ENCODE measurements around the gene ITGA5. TPM values are rescaled to one million over a fixed set of nuclear protein-coding genes. Genes with fewer than 3 reads are reported as not detected.

Gene ITGA5
- total RNA-seq, 2 donors from 2014 or later, result 31.8 to 32.1 TPM

GRCh38 chr12:54442099-54442498 lies 23.0 kb upstream of the ITGA5 start:
- no peak for ATAC-seq
- no peak overlapping the region for H3K27ac Mint-ChIP-seq
- peaks cover 0 to 2% of the 10 kb centered on the region in 2 donors for H3K27me3 Mint-ChIP-seq
- peaks cover 13 to 17% of the 10 kb centered on the region in 2 donors for H3K4me1 Mint-ChIP-seq (ENCODE audit: low read depth in 2 of 2)
- no peak overlapping the region for H3K4me3 Mint-ChIP-seq
- DNase-seq (ENCODE audit: low spot score), result no peak
- H3K36me3 Mint-ChIP-seq, result no peaks in the 10 kb centered on the region
- H3K9me3 Mint-ChIP-seq, result no peaks in the 10 kb centered on the region

GRCh38 chr12:54439521-54440255 lies 20.6 kb upstream of the ITGA5 start:
- ATAC-seq (peak; percentile 77 to 79), DNase-seq (ENCODE audit: low spot score) (no peak)
- H3K4me3 Mint-ChIP-seq, result no peak overlapping the region
- no peaks in the 10 kb centered on the region for H3K27me3 Mint-ChIP-seq
- H3K36me3 Mint-ChIP-seq, result no peaks in the 10 kb centered on the region
- H3K27ac Mint-ChIP-seq, result peak overlapping the region; percentile 24 to 39
- no peaks in the 10 kb centered on the region for H3K9me3 Mint-ChIP-seq
- peaks cover 17% of the 10 kb centered on the region in 2 donors for H3K4me1 Mint-ChIP-seq (ENCODE audit: low read depth in 2 of 2)

GRCh38 chr12:54439096-54439495 lies 20.0 kb upstream of the ITGA5 start:
- Mint-ChIP-seq H3K4me3 (no peak overlapping the region), H3K36me3 (no peaks in the 10 kb centered on the region), H3K9me3 (no peaks in the 10 kb centered on the region), H3K27ac (peak overlapping the region; percentile 24 to 39), H3K27me3 (no peaks in the 10 kb centered on the region), H3K4me1 (ENCODE audit: low read depth in 2 of 2) (peaks cover 17% of the 10 kb centered on the region in 2 donors)
- ATAC-seq (no peak), DNase-seq (ENCODE audit: low spot score) (no peak)

- no peak for DNase-seq (ENCODE audit: low spot score)
- Mint-ChIP-seq H3K36me3 (no peaks in the 10 kb centered on the region), H3K4me3 (no peak overlapping the region), H3K27ac (no peak overlapping the region), H3K4me1 (ENCODE audit: low read depth in 2 of 2) (peaks cover 17% of the 10 kb centered on the region in 2 donors), H3K27me3 (no peaks in the 10 kb centered on the region), H3K9me3 (no peaks in the 10 kb centered on the region)
- ATAC-seq, result no peak
These were observed 19.5 kb upstream of the ITGA5 start for GRCh38 chr12:54438517-54438916.

DNA sequence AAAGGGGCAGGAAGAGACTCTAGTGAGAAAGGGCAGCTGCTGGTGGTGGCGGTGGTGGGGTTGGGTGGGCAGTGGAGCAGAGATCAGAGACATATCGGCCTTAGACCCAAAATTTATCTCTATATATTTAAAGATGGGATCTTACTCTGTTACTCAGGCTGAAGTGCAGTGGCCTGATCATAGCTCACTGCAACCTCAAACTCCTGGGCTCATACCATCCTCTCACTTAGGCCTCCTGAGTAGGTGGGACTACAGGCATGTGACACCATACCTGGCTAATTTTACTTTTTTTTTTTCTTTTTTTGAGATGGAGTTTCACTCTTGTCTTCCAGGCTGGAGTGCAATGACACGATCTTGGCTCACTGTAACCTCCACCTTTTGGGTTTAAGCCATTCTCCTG lies 18.6 kb upstream of the ITGA5 start:
- ATAC-seq (peak in 1 of 2 donors; percentile 7), DNase-seq (ENCODE audit: low spot score) (no peak)
- no peak overlapping the region for H3K4me3 Mint-ChIP-seq
- H3K27me3 Mint-ChIP-seq, result no peaks in the 10 kb centered on the region
- no peaks in the 10 kb centered on the region for H3K36me3 Mint-ChIP-seq
- peak overlapping the region in 1 of 2 donors; percentile 45 for H3K27ac Mint-ChIP-seq
- peaks cover 25% of the 10 kb centered on the region in 2 donors for H3K4me1 Mint-ChIP-seq (ENCODE audit: low read depth in 2 of 2)
- no peaks in the 10 kb centered on the region for H3K9me3 Mint-ChIP-seq

DNA sequence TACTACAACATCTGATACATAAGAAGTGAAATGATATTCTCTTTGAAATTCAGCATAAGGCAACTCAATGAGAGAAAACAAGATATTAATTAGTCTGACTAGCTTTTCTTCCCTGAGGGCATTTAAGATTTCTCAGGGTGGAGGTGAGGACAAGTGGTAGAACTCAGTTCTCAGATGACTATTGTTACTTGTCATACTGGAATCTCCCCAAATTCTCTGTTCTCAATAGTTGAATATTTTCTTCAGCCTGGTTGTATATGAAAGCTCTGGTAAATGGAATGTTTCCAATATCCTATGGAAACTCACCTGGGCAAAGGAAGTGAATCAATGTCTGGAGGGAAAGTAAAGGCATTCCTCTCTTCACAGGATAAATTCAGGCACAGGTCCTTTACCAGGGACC lies 18.2 kb upstream of the ITGA5 start:
- ATAC-seq, result peak; percentile 56 to 59
- Mint-ChIP-seq H3K27me3 (no peaks in the 10 kb centered on the region), H3K36me3 (no peaks in the 10 kb centered on the region), H3K4me1 (ENCODE audit: low read depth in 2 of 2) (peaks cover 29 to 30% of the 10 kb centered on the region in 2 donors), H3K4me3 (no peak overlapping the region), H3K27ac (peak overlapping the region in 1 of 2 donors; percentile 45), H3K9me3 (no peaks in the 10 kb centered on the region)
- no peak for DNase-seq (ENCODE audit: low spot score)

GRCh38 chr12:54432815-54433164 lies 13.7 kb upstream of the ITGA5 start:
- H3K9me3 Mint-ChIP-seq, result no peaks in the 10 kb centered on the region
- no peaks in the 10 kb centered on the region for H3K36me3 Mint-ChIP-seq
- peak overlapping the region; percentile 53 to 77 for H3K27ac Mint-ChIP-seq
- no peaks in the 10 kb centered on the region for H3K27me3 Mint-ChIP-seq
- no peak overlapping the region for H3K4me3 Mint-ChIP-seq
- ATAC-seq, result peak; percentile 65 to 67
- DNase-seq (ENCODE audit: low spot score), result no peak
- peaks cover 41 to 49% of the 10 kb centered on the region in 2 donors for H3K4me1 Mint-ChIP-seq (ENCODE audit: low read depth in 2 of 2)

DNA sequence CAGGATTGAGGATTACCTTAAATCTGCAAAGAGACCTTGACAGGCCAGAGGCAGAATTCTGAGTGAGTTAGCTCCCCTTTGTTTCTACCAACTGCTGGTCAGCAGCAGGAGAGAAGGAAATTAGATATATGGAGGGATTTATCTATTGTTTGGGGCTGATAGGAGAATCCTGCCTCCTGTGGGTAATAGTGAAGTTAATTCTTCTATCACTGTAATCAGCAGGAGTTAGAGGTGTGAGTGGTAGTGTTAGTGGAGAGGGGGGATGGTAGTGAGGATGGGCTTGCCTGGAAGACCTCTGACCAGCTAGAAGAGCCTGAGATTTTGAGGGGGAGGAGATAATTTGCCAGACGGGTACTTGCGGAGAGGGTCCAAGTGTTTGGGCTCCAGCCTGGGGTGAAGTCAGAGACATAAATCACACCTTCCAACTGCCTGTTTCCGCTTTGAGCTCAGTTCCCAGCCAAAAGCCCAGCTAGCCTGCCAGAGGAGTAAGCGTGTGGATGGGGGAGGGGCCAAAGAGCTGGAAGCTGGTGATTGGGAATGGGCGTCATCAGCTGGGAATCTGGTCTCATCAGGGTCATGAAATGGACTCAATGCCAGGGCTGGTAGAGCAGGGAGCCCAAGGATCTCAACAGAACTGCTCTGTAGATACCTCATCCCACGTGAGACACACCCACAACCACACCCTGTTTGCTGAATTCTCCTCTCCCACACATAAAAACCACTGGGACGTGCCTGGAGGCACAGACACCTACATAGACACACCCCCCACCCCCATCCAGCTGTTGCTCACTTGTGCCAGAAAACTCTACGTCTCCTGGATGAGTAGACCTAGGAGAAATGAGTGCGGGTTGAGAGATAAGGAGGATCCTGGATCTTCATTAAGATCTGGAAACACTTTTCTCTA lies 13.1 kb upstream of the ITGA5 start:
- peaks cover 43 to 52% of the 10 kb centered on the region in 2 donors for H3K4me1 Mint-ChIP-seq (ENCODE audit: low read depth in 2 of 2)

DNA sequence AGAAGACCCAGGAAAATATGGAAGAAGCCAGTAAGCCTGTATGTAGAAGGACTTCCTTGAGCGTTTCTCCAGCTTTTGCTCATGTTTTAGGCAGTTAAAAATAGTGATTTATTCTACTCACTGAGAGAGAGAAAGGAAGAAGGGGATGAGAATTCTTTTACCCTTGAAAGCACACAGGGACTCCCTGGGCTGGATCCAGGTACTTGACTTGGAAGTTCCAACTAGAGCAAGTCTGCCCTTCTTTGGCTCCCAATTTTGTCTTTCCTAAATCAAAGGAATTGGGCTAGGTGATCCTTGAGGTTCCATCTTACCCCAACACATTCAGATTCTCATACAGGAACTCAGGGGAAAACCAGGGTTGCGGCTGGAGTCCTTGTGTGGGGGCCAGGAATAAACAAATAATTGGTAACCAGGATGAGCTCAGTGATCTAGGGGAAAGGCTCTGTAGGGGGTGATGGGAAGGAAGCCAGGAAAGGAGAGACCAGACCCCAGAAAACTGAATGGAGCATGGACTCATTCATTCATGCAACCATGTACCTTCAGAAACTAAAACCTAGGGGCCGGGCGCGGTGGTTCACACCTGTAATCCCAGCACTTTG lies 11.5 kb upstream of the ITGA5 start:
- no peak overlapping the region for H3K4me3 Mint-ChIP-seq
- H3K9me3 Mint-ChIP-seq, result no peaks in the 10 kb centered on the region
- H3K27me3 Mint-ChIP-seq, result no peaks in the 10 kb centered on the region
- ATAC-seq, result no peak
- H3K36me3 Mint-ChIP-seq, result no peaks in the 10 kb centered on the region
- DNase-seq (ENCODE audit: low spot score), result no peak
- peak overlapping the region; percentile 53 to 67 for H3K27ac Mint-ChIP-seq
- peaks cover 43 to 51% of the 10 kb centered on the region in 2 donors for H3K4me1 Mint-ChIP-seq (ENCODE audit: low read depth in 2 of 2)

More for the DNA sequence above, 13.1 kb upstream of the ITGA5 start:
- peak in 1 of 2 donors; percentile 53 for ATAC-seq
- Mint-ChIP-seq H3K9me3 (no peaks in the 10 kb centered on the region), H3K27me3 (no peaks in the 10 kb centered on the region), H3K36me3 (no peaks in the 10 kb centered on the region), H3K4me3 (peak overlapping the region; percentile 54), H3K27ac (peak overlapping the region; percentile 53 to 77)
- no peak for DNase-seq (ENCODE audit: low spot score)

DNA sequence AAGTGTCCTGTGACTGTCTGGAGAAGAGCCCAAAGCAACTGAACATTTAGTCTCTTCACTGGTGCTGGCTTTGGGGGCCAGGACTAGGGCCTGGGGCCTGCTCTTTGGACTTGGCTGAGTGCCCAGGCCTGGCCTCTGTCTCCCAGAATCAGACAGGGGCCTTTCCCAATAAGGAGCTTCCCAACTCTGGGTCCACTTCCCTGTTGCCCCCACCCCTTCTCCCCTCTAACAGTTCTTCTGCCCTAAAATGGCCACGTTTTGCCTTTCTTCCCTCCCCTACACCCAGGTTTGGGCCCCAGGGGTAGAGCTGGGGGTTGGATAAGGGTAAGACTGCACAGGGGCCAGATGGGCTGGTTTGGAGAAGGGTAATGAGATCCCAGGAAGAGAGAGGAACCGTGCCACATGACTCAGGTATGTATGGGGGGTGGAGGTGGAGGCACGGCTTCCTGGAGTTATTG lies 10.0 kb upstream of the ITGA5 start:
- Mint-ChIP-seq H3K4me1 (ENCODE audit: low read depth in 2 of 2) (peaks cover 43 to 51% of the 10 kb centered on the region in 2 donors), H3K9me3 (no peaks in the 10 kb centered on the region), H3K27ac (peak overlapping the region; percentile 29 to 73), H3K27me3 (no peaks in the 10 kb centered on the region), H3K36me3 (no peaks in the 10 kb centered on the region), H3K4me3 (no peak overlapping the region)
- no peak for DNase-seq (ENCODE audit: low spot score)
- ATAC-seq, result peak in 1 of 2 donors; percentile 33

- DNase-seq (ENCODE audit: low spot score), result no peak
- Mint-ChIP-seq H3K4me3 (no peak overlapping the region), H3K36me3 (no peaks in the 10 kb centered on the region), H3K27me3 (no peaks in the 10 kb centered on the region), H3K27ac (peak overlapping the region; percentile 29 to 73), H3K4me1 (ENCODE audit: low read depth in 2 of 2) (peaks cover 42 to 49% of the 10 kb centered on the region in 2 donors), H3K9me3 (no peaks in the 10 kb centered on the region)
- ATAC-seq, result peak; percentile 33 to 39
These were observed 9.3 kb upstream of the ITGA5 start for GRCh38 chr12:54428050-54429013.

- DNase-seq (ENCODE audit: low spot score) (no peak), ATAC-seq (no peak)
- peak overlapping the region; percentile 19 for H3K4me3 Mint-ChIP-seq
- H3K4me1 Mint-ChIP-seq (ENCODE audit: low read depth in 2 of 2), result peaks cover 29 to 37% of the 10 kb centered on the region in 2 donors
- no peaks in the 10 kb centered on the region for H3K27me3 Mint-ChIP-seq
- no peak overlapping the region for H3K27ac Mint-ChIP-seq
- no peaks in the 10 kb centered on the region for H3K36me3 Mint-ChIP-seq
- no peaks in the 10 kb centered on the region for H3K9me3 Mint-ChIP-seq
These were observed 8.0 kb upstream of the ITGA5 start for GRCh38 chr12:54427106-54427505.

- ATAC-seq (no peak), DNase-seq (ENCODE audit: low spot score) (no peak)
- Mint-ChIP-seq H3K27ac (no peak overlapping the region), H3K4me3 (no peak overlapping the region), H3K27me3 (no peaks in the 10 kb centered on the region), H3K9me3 (no peaks in the 10 kb centered on the region), H3K36me3 (no peaks in the 10 kb centered on the region), H3K4me1 (ENCODE audit: low read depth in 2 of 2) (peaks cover 25 to 36% of the 10 kb centered on the region in 2 donors)
These were observed 7.6 kb upstream of the ITGA5 start for GRCh38 chr12:54426690-54427089.
